Adrenal gland (tissue), 5 donors: Measurements from ENCODE around the gene CHMP1A.

Source experiments
- POLR2A ChIP-seq, 2 donors: fragments of 450-650 bp; IDR thresholded peaks; one replicate each; pipeline ENCODE4 v1.6.1; 2017; ENCODE audit warnings: antibody characterized with exemption in 2 of 2, mild to moderate bottlenecking in 2 of 2, moderate library complexity in 1 of 2
- TF ChIP-seq, protein P1 (sequence below), 6 experiments: fragments of 450-650 bp in 4 of 6; fragments of 200-600 bp in 2 of 6; sonication (generic) in 1 of 6; IDR thresholded peaks; 1 replicate in 5 of 6; 2 replicates in 1 of 6; pipeline versions ENCODE4 v1.5.1 to v1.8.0; 2016 to 2021; ENCODE audit warnings: antibody characterized with exemption in 6 of 6, mild to moderate bottlenecking in 2 of 6, moderate library complexity in 1 of 6
- donor health status: DM: no; HTN: no; CAD: no.

DNA sequence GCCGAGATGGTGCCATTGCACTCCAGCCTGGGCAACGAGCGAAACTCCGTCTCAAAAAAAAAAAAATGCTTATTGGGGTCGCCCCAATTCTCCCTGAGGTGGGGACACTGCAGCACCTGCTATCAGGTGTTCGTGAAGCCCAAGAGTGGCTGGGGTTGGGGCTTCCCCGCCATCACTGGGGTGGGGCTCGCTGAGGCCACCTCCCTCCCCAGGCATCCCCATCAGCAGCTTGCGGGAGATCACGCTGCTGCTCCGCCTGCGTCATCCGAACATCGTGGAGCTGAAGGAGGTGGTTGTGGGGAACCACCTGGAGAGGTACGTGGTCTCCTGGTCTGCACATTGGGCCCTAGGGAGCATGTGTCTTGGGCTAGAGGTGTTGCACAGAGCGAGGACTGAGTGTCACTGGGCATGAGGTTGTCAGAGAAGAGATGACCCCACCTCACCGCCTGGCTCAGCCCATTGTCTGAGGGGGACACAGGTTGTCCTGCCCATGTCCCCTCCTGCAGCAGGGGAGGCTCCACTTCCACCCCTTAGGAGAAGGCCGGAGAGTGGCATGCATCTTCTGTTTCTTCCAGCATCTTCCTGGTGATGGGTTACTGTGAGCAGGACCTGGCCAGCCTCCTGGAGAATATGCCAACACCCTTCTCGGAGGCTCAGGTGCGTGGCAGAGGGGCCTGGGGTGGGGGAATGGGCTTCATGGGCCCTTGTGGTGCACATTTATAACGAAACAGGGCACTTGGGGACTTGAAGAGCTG, 33.9 kb upstream of the CHMP1A start:
- TF ChIP-seq, protein P1, sequence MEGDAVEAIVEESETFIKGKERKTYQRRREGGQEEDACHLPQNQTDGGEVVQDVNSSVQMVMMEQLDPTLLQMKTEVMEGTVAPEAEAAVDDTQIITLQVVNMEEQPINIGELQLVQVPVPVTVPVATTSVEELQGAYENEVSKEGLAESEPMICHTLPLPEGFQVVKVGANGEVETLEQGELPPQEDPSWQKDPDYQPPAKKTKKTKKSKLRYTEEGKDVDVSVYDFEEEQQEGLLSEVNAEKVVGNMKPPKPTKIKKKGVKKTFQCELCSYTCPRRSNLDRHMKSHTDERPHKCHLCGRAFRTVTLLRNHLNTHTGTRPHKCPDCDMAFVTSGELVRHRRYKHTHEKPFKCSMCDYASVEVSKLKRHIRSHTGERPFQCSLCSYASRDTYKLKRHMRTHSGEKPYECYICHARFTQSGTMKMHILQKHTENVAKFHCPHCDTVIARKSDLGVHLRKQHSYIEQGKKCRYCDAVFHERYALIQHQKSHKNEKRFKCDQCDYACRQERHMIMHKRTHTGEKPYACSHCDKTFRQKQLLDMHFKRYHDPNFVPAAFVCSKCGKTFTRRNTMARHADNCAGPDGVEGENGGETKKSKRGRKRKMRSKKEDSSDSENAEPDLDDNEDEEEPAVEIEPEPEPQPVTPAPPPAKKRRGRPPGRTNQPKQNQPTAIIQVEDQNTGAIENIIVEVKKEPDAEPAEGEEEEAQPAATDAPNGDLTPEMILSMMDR (IDR thresholded peaks at IDR 0.05) = no peak
- no peak for TF ChIP-seq POLR2A (IDR thresholded peaks at IDR 0.05)
